CD14-positive monocyte (primary cell): Measurements from ENCODE around the gene D2HGDH. TPM values are rescaled to one million over a fixed set of nuclear protein-coding genes. Genes with fewer than 3 reads are reported as not detected.

Source experiments
- DNase-seq, 3 donors: peaks; one replicate each; pipeline ENCODE4 v3.0.0-alpha.2; 2011 to 2022
- H2AFZ ChIP-seq: 2 replicates; pipeline ENCODE4 v1.6.0; 2012; ENCODE audit warnings: mild to moderate bottlenecking, low read depth, low read length, inconsistent platforms; ENCODE audit not compliant: insufficient read depth, poor library complexity, severe bottlenecking
- H3K27ac ChIP-seq, 2 donors: 1 replicate in 1 of 2; 2 replicates in 1 of 2; pipeline ENCODE4 v1.5.1; 2012 to 2013; ENCODE audit warnings: low read length in 2 of 2, control low read depth in 1 of 2, inconsistent platforms in 1 of 2, low read depth in 1 of 2, mild to moderate bottlenecking in 1 of 2
- H3K27me3 ChIP-seq, 2 donors: one replicate each; pipeline versions ENCODE4 v1.6.0 to v1.6.1; 2011 to 2013; ENCODE audit warnings: low read length in 2 of 2; ENCODE audit not compliant: control insufficient read depth in 2 of 2, insufficient read depth in 2 of 2
- H3K36me3 ChIP-seq, 2 donors: replicated peaks in 1 of 2; 1 replicate in 1 of 2; 2 replicates in 1 of 2; pipeline versions ENCODE4 v1.5.1 to v1.6.1; 2012 to 2013; ENCODE audit warnings: low read length in 2 of 2, control low read depth in 1 of 2, inconsistent platforms in 1 of 2, mild to moderate bottlenecking in 1 of 2; ENCODE audit not compliant: insufficient read depth in 2 of 2, control insufficient read depth in 1 of 2
- H3K4me1 ChIP-seq, 2 donors: 1 replicate in 1 of 2; 2 replicates in 1 of 2; pipeline versions ENCODE4 v1.5.1 to v1.6.1; 2012 to 2013; ENCODE audit warnings: low read length in 2 of 2, control low read depth in 1 of 2, inconsistent platforms in 1 of 2, mild to moderate bottlenecking in 1 of 2, moderate library complexity in 1 of 2; ENCODE audit not compliant: insufficient read depth in 2 of 2, control insufficient read depth in 1 of 2
- H3K4me2 ChIP-seq: replicated peaks from 2 replicates; pipeline ENCODE3; 2012; ENCODE audit warnings: low read length, moderate library complexity, mild to moderate bottlenecking; ENCODE audit not compliant: poor library complexity, severe bottlenecking; ENCODE audit errors: extremely low read depth
- H3K4me3 ChIP-seq, 3 experiments: fragments of 200-600 bp in 1 of 3; sonication (generic) in 1 of 3; replicated peaks in 1 of 3; 1 replicate in 2 of 3; 2 replicates in 1 of 3; pipeline ENCODE4 v1.5.1; 2011 to 2013; ENCODE audit warnings: low read length in 3 of 3, mild to moderate bottlenecking in 3 of 3, control low read depth in 2 of 3, low read depth in 2 of 3, inconsistent platforms in 1 of 3, moderate library complexity in 1 of 3
- H3K79me2 ChIP-seq: 2 replicates; pipeline ENCODE4 v1.6.0; 2012; ENCODE audit warnings: mild to moderate bottlenecking, control low read depth, inconsistent platforms, low read length, moderate library complexity; ENCODE audit not compliant: insufficient read depth
- H3K9ac ChIP-seq: 2 replicates; pipeline ENCODE4 v1.6.0; 2017; ENCODE audit warnings: low read length, mild to moderate bottlenecking; ENCODE audit not compliant: insufficient read depth, poor library complexity, severe bottlenecking
- H3K9me3 ChIP-seq, 2 donors: replicated peaks in 1 of 2; 1 replicate in 1 of 2; 2 replicates in 1 of 2; pipeline versions ENCODE4 v1.5.1 to v1.6.1; 2012 to 2013; ENCODE audit warnings: low read length in 2 of 2, control low read depth in 1 of 2; ENCODE audit not compliant: control insufficient read depth in 1 of 2, insufficient read depth in 1 of 2
- H4K20me1 ChIP-seq: 2 replicates; pipeline ENCODE4 v1.6.0; 2012; ENCODE audit warnings: mild to moderate bottlenecking, low read length, control low read depth, moderate library complexity; ENCODE audit not compliant: insufficient read depth
- H3K27ac Mint-ChIP-seq, 7 donors: one replicate each; pipeline ENCODE4 v1.8.0; 2020; ENCODE audit warnings: mild to moderate bottlenecking in 7 of 7, mixed read lengths in 7 of 7, moderate library complexity in 6 of 7, inconsistent platforms in 2 of 7
- H3K27me3 Mint-ChIP-seq, 3 donors: one replicate each; pipeline ENCODE4 v1.8.0; 2021 to 2022; ENCODE audit warnings: low read depth in 3 of 3, mild to moderate bottlenecking in 3 of 3, mixed read lengths in 3 of 3, moderate library complexity in 3 of 3, inconsistent platforms in 1 of 3
- H3K36me3 Mint-ChIP-seq, 2 donors: one replicate each; pipeline ENCODE4 v1.8.0; 2020; ENCODE audit warnings: mixed read lengths in 2 of 2, inconsistent platforms in 1 of 2, mild to moderate bottlenecking in 1 of 2
- H3K4me1 Mint-ChIP-seq: one replicate; pipeline ENCODE4 v1.8.0; 2020; ENCODE audit warnings: mild to moderate bottlenecking, mixed read lengths
- H3K4me3 Mint-ChIP-seq, 2 donors: one replicate each; pipeline ENCODE4 v1.8.0; 2020; ENCODE audit warnings: mild to moderate bottlenecking in 2 of 2, mixed read lengths in 2 of 2, moderate library complexity in 1 of 2
- H3K9me3 Mint-ChIP-seq, 7 donors: one replicate each; pipeline ENCODE4 v1.8.0; 2020 to 2022; ENCODE audit warnings: mixed read lengths in 7 of 7, mild to moderate bottlenecking in 6 of 7, moderate library complexity in 6 of 7, inconsistent platforms in 2 of 7
- CTCF ChIP-seq: fragments of 200-600 bp; IDR thresholded peaks from one replicate; pipeline ENCODE4 v1.8.0; 2022; ENCODE audit warnings: antibody characterized with exemption, mild to moderate bottlenecking
- WGBS: methylation state at CpG from one replicate; pipeline ENCODE4 v1.1.5; 2013; ENCODE audit warnings: missing lambda C conversion rate; ENCODE audit not compliant: insufficient coverage; 5-methylcytosine and 5-hydroxymethylcytosine counted together
- intact Hi-C, 2 donors: fragments of 100-400 bp; cut with micrococcal nuclease; formaldehyde crosslinking; loops; one replicate each; pipeline versions ENCODE4 v1.15.0 to v1.15.1; 2023
- polyA plus RNA-seq, 3 donors: library from polyadenylated mRNA; depleted of rRNA in 1 of 3; unstranded in 2 of 3; stranded (reverse) in 1 of 3; fragments of 300-500 nt in 2 of 3; fragments of >200 nt in 1 of 3; fragmentation: Illumina TruSeq in 2 of 3; gene quantifications; 1 replicate in 2 of 3; 2 replicates in 1 of 3; pipeline ENCODE4 v1.2.3, GENCODE V29; 2012 to 2021

D2HGDH gene
- polyA plus RNA-seq, 3 donors = 1.0 to 57.1 (median 1.1) TPM

DNA sequence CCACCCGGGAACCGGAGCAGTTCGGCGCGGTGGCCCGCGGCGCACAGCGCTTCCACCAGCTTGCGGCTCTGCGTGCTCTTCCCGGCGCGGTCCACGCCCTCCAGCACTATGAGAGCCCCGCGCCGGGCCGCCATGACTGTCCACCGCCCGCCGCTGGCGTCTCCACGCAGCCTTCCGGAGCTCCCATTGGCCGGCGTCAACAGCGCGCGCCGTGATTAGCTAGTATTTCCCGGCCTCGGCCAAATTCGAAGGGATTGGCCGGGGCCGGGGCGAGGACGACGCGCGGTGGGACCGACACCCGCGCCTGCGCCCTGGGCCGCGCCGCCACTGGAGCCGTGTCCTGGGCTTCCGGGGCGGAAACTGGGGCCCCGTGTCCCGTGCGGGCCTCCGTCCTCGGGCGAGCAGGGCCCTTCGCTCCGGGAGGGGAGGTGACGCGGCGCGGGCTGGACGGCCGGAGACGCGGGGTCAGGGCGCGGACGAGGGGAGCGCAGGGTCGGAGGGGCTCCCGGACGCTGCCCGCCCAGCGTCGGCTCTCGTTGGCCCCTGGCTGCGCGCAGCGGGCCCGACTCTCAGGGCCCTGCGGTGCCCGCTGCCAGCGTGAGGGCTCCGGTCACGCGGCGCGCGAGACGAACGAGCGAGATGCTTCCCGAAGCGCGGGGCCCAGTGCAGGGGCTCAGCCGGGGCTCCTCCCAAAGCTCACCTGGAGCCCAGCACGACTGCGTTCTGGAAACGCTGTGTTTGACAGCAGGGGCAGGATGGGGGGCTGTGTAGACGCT lies 47.6 kb upstream of the D2HGDH start, which contains the start of gene DTYMK:
TSS of gene DTYMK (minus strand) at position 166 of the 776 bp plus-strand sequence. CDS start at position 134, 32 bp downstream.
- H3K9me3 ChIP-seq = no peaks in the 10 kb centered on the region
- no peaks in the 10 kb centered on the region for H3K27me3 ChIP-seq
- H2AFZ ChIP-seq = peak within 1 kb of the TSS; percentile 99
- under 1% methylated on average over 102 of the region's 102 CpGs for WGBS
- peak within 1 kb of the TSS; percentile 50 to 89 for H3K27ac ChIP-seq
- no peak for TF ChIP-seq CTCF
- no peaks in the 10 kb centered on the region for H4K20me1 ChIP-seq
- Mint-ChIP-seq H3K4me3 (peak within 1 kb of the TSS; percentile 89 to 94), H3K27me3 (peaks cover 0 to 1% (median 0%) of the 10 kb centered on the region in 3 donors), H3K9me3 (no peaks in the 10 kb centered on the region), H3K4me1 (peaks cover 25% of the 10 kb centered on the region), H3K27ac (peak within 1 kb of the TSS; percentile 80 to 96 (median 89)), H3K36me3 (peaks cover 20 to 27% of the 10 kb centered on the region in 2 donors)
- peak within 1 kb of the TSS; percentile 94 for H3K4me2 ChIP-seq
- peak; percentile 92 to 97 (median 96) for DNase-seq
- H3K4me1 ChIP-seq = peaks cover 20 to 24% of the 10 kb centered on the region in 2 donors
- H3K79me2 ChIP-seq = peaks cover 67% of the 10 kb centered on the region
- H3K9ac ChIP-seq = peak within 1 kb of the TSS; percentile 88
- intact Hi-C loops = loop anchor here (2.0 to 10.0 kb wide), 6 partner anchors 14 to 180 kb away; partner anchors contain the start of genes D2HGDH (in 2 of the 2), ATG4B (in 1 of the 2), ING5 (in 1 of the 2) and STK25 (in 1 of the 2)
- H3K4me3 ChIP-seq = peak within 1 kb of the TSS; percentile 87 to 92 (median 89)
- H3K36me3 ChIP-seq = peaks cover 15 to 48% of the 10 kb centered on the region in 2 donors

- intact Hi-C loops = loop anchor here (5.0 to 10.0 kb wide), 3 partner anchors 45 to 182 kb away; partner anchors contain the start of genes D2HGDH (in 2 of the 2), ATG4B (in 1 of the 2), STK25 (in 1 of the 2) and THAP4 (in 1 of the 2)
- Mint-ChIP-seq H3K36me3 (peaks cover 23 to 35% of the 10 kb centered on the region in 2 donors), H3K27ac (peak overlapping the region in 3 of 7 donors; percentile 19 to 54 (median 40)), H3K27me3 (peaks cover 0 to 1% (median 0%) of the 10 kb centered on the region in 3 donors), H3K4me1 (peaks cover 25% of the 10 kb centered on the region), H3K4me3 (no peak overlapping the region), H3K9me3 (no peaks in the 10 kb centered on the region)
- Histone ChIP-seq H3K9me3 (no peaks in the 10 kb centered on the region), H3K9ac (no peak overlapping the region), H3K27me3 (no peaks in the 10 kb centered on the region), H3K4me2 (no peak overlapping the region), H4K20me1 (no peaks in the 10 kb centered on the region), H3K79me2 (peaks cover 51% of the 10 kb centered on the region), H3K4me3 (no peak overlapping the region), H3K4me1 (peaks cover 20 to 24% of the 10 kb centered on the region in 2 donors), H3K36me3 (peaks cover 24 to 45% of the 10 kb centered on the region in 2 donors), H3K27ac (no peak overlapping the region), H2AFZ (no peak overlapping the region)
- no peak for TF ChIP-seq CTCF
- DNase-seq = no peak
- WGBS = 90% methylated on average over 4 of the region's 10 CpGs
Observed at GRCh38 chr2:241689306-241689705, 45.1 kb upstream of the D2HGDH start.
